Measurements from ENCODE around the gene PDZD2.
"Not testable (repeated sequence)": the region's sequence is repeated elsewhere in the genome, so short reads cannot be mapped to it uniquely, and the experiment has no call there.

PDZD2 gene

GRCh38 chr5:31743678-31744077, 104.7 kb downstream of the PDZD2 start:
- no peak for FAIRE-seq

- FAIRE-seq, result no peak
Measured at GRCh38 chr5:31748458-31749172, 109.7 kb downstream of the PDZD2 start.

DNA sequence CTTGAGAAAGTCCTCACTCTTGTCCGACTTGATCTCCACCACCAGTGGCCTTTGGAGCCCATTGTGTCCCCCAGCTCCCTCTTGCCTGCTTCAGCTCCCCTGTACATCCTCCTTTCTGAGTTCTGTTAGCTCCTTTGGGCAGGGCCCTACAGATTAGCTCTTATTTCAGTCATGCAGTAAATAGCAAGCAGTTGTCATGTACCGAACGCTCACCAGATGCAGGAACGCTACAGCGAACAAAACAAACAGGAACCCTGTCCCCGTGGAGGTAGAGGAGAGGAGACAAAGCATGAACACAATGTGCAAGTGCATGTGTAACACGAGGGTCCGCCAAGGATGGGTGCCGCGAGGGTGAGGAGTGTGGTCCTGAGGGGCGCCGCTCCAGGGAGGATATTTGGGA, 111.3 kb downstream of the PDZD2 start:
- FAIRE-seq, result no peak

GRCh38 chr5:31751610-31752009, 112.7 kb downstream of the PDZD2 start:
- no peak for FAIRE-seq

DNA sequence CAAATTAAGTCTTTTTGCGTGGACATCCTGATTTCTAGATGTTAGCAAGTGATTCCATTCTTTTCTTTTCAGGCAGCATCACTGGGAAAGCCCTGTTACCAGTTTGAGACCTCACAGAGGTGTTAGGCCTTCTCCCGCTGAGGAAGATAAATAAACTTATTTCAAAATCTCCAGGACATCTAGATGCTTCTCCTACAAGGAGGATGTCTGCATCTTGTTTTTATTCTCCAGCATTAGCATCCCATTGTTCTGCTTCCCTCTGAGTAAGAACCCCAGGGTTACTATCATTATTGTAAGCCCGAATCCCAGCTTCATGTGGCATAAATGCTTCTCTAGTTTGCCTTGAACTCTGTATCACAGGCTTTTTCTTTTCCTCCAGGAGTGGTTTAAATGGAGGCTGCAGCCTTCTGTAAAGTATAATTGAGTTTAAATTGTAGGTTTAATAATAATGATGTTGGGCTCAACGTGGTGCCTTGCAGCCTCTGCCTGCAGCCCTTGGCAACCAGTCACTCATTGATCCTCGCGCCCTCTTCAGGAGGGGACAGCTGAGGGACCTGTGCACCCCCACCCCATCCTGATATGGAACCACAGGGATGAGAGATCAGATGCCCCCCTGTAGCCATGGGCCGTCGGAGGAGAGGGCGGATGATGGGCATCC, 114.9 kb downstream of the PDZD2 start:
- no peak for FAIRE-seq

GRCh38 chr5:31754358-31754704, 115.4 kb downstream of the PDZD2 start:
- no peak for FAIRE-seq

GRCh38 chr5:31754741-31755675, 116.1 kb downstream of the PDZD2 start:
- no peak for FAIRE-seq

- FAIRE-seq, result no peak
Measured at GRCh38 chr5:31755676-31756230, 116.8 kb downstream of the PDZD2 start.

- no peak for FAIRE-seq
Measured at GRCh38 chr5:31757806-31758205, 118.9 kb downstream of the PDZD2 start.

GRCh38 chr5:31758803-31759425, 120.0 kb downstream of the PDZD2 start:
- FAIRE-seq, result no peak

DNA sequence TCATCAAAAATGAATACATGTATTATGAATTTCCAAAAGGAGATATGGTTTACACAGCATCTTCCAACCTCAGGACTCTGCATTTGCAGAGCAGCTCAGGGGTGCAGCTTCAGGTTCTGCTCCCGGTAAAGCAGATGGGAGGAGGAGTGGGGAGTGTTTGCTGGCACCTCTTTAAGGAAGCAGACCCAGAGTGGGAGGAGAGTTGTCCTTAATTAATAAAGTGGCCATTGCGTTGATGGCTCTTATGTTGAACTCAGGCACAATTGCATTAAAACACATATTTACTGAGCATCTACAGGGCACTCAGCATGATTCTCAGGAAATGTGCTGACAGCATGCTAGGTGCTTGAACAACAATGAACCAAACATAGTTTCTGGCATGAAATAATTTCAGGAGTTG, 121.0 kb downstream of the PDZD2 start:
- FAIRE-seq, result no peak

DNA sequence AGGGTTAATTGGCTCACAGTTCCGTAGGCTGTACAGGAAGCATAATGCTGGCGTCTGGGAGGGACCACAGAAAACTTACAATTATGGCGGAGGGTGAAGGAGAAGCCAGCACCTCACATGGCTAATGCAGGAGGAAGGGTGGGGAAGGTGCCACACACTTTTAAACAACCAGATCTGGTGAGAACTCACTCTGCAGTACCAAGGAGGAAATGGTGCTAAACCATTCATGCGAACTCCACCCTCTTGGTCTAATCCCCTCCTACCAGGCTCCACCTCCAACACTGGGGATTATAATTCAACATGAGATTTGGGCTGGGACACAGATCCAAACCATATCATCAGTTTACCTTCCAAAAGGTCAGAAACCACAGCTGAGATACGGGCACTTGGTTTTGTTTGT, 122.9 kb downstream of the PDZD2 start:
- no peak for FAIRE-seq

- FAIRE-seq, result no peak
Measured at GRCh38 chr5:31763424-31763823, 124.5 kb downstream of the PDZD2 start.

GRCh38 chr5:31764687-31765086, 125.8 kb downstream of the PDZD2 start:
- FAIRE-seq, result not testable (repeated sequence)

GRCh38 chr5:31767335-31768031, 128.6 kb downstream of the PDZD2 start:
- no peak for FAIRE-seq

DNA sequence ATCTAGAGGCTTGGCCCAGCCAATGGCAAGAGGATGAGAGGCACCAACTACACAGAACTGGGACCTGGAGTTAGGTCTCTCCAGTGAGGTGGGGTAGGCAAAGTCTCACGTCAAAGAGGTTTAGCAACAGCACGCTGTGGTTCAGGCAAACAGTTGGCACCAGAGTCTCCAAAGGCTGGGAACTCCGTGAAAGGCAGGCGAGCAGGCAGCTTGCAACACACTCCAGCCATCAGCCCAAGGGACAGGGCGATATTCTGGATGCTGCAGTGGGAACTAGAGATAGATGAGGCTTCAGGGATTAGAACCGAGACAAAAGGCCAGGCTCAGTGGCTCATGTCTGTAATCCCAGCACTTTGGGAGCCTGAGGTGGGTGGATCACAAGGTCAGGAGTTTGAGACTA, 129.1 kb downstream of the PDZD2 start:
- FAIRE-seq, result no peak

GRCh38 chr5:31768784-31769183, 129.9 kb downstream of the PDZD2 start:
- no peak for FAIRE-seq

- no peak for FAIRE-seq
Measured at GRCh38 chr5:31769530-31769929, 130.6 kb downstream of the PDZD2 start.

GRCh38 chr5:31770132-31770720, 131.3 kb downstream of the PDZD2 start:
- FAIRE-seq, result no peak

- FAIRE-seq, result no peak
Measured at GRCh38 chr5:31770998-31771397, 132.1 kb downstream of the PDZD2 start.

DNA sequence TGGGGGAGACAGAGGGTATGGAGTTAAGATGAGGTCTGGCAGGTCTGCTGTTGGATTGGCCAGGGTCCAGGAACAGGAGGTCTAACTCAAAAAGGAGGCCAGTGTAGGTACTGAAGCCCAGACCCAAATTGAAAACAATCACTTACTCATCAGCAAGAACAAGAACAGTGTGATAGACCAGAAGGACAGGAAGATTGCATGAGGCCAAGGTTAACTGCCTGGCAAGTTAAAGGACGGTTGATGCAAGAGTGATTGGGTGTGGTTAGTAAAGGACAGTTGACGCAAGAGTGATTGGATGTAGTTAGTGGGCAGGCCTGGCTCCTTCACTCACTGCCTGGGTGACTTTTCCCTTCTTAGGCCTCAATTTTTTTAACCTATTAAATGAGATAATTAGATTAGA, 132.6 kb downstream of the PDZD2 start:
- no peak for FAIRE-seq

GRCh38 chr5:31776294-31776693, 137.4 kb downstream of the PDZD2 start:
- not testable (repeated sequence) for FAIRE-seq
